ACC112 (cell line): Measurements from ENCODE around the gene TMEM164.
"Not testable (repeated sequence)": the region's sequence is repeated elsewhere in the genome, so short reads cannot be mapped to it uniquely, and the experiment has no call there.

Source experiments
- H2AFZ ChIP-seq: fragments of 200-600 bp; sonication (generic); one replicate; pipeline ENCODE4 v1.6.0; 2017; ENCODE audit warnings: antibody characterized with exemption, low read length; ENCODE audit not compliant: unreplicated experiment
- H3K27ac ChIP-seq: fragments of 200-600 bp; sonication (generic); 2 replicates; pipeline ENCODE4 v1.5.1; 2014; ENCODE audit warnings: low read depth, mild to moderate bottlenecking, antibody characterized with exemption, low read length, moderate library complexity
- H3K27me3 ChIP-seq: fragments of 200-600 bp; sonication (generic); 2 replicates; pipeline ENCODE4 v1.6.1; 2014; ENCODE audit warnings: mild to moderate bottlenecking, antibody characterized with exemption, low read length, moderate library complexity, mixed read lengths; ENCODE audit not compliant: insufficient read depth
- H3K36me3 ChIP-seq: fragments of 200-600 bp; sonication (generic); 2 replicates; pipeline ENCODE4 v1.6.1; 2016; ENCODE audit warnings: mild to moderate bottlenecking, antibody characterized with exemption, low read length, moderate library complexity, mixed read lengths; ENCODE audit not compliant: insufficient read depth
- H3K4me1 ChIP-seq: fragments of 200-600 bp; sonication (generic); one replicate; pipeline ENCODE4 v1.6.1; 2016; ENCODE audit warnings: low read length, mixed read lengths; ENCODE audit not compliant: insufficient read depth, unreplicated experiment, control insufficient read depth
- H3K4me3 ChIP-seq: fragments of 200-600 bp; sonication (generic); 2 replicates; pipeline ENCODE4 v1.5.1; 2014; ENCODE audit warnings: mild to moderate bottlenecking, low read depth, low read length
- H3K79me2 ChIP-seq: fragments of 200-600 bp; sonication (generic); one replicate; pipeline ENCODE4 v1.6.0; 2016; ENCODE audit warnings: low read length; ENCODE audit not compliant: control insufficient read depth, unreplicated experiment, insufficient read depth

TMEM164 gene

GRCh38 chrX:109985210-109985609, 17.7 kb upstream of the TMEM164 start:
- H3K36me3 ChIP-seq, H3K79me2 ChIP-seq, H3K4me3 ChIP-seq, H3K27me3 ChIP-seq, H3K27ac ChIP-seq, H2AFZ ChIP-seq, H3K4me1 ChIP-seq: not testable (repeated sequence)

DNA sequence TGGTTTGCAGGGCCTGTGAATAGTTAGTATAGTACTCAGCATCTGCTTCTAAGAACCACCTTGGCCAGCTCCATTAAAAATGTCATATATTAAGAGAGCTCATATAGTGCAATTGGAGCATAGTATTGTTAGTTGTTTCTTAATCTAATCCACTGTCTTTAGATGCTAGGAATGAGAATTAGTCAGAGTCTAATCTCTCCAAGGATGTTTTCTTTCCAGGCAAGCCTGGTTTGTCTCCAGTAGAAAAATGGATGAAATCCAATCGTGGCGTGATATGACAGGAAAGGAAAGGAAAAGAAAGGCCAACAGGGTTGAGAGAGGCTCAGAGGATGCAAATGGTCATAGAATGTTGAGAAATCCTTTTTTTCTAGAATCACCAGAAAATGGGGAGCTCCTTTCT, 15.0 kb upstream of the TMEM164 start:
- H3K4me3 ChIP-seq = no peak overlapping the region
- H3K79me2 ChIP-seq = no peaks in the 10 kb centered on the region
- no peak overlapping the region for H2AFZ ChIP-seq
- H3K4me1 ChIP-seq = no peaks in the 10 kb centered on the region
- H3K27ac ChIP-seq = no peak overlapping the region
- no peaks in the 10 kb centered on the region for H3K36me3 ChIP-seq
- no peaks in the 10 kb centered on the region for H3K27me3 ChIP-seq

GRCh38 chrX:109990582-109991276, 12.2 kb upstream of the TMEM164 start:
- no peak overlapping the region for H3K4me3 ChIP-seq
- no peaks in the 10 kb centered on the region for H3K36me3 ChIP-seq
- H3K27ac ChIP-seq = no peak overlapping the region
- no peaks in the 10 kb centered on the region for H3K79me2 ChIP-seq
- H3K4me1 ChIP-seq = no peaks in the 10 kb centered on the region
- H2AFZ ChIP-seq = no peak overlapping the region
- H3K27me3 ChIP-seq = no peaks in the 10 kb centered on the region

DNA sequence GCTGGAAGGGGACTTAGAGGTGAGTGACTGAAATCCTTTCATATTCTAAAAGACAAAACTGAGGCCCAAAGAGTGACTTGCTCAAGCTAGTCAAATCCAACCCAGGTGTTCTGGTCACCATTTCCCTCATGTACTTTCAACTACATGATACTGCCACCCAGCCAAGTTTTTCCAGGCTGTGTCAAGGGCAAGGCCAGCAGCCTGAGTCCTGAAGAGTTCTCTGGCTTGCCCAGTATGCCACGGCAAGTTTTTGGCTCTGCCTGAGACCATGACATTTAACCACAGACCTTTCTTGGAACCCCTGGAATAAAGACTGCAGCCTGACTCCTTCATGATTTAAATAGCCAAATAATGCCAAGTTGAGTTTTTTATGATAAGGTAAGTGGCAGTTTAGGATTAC, 10.7 kb upstream of the TMEM164 start:
- Histone ChIP-seq H3K36me3 (no peaks in the 10 kb centered on the region), H3K27ac (no peak overlapping the region), H2AFZ (no peak overlapping the region), H3K4me3 (no peak overlapping the region), H3K79me2 (no peaks in the 10 kb centered on the region), H3K27me3 (no peaks in the 10 kb centered on the region), H3K4me1 (no peaks in the 10 kb centered on the region)

GRCh38 chrX:109995155-109995554, 7.8 kb upstream of the TMEM164 start:
- Histone ChIP-seq H3K36me3 (no peaks in the 10 kb centered on the region), H3K4me1 (no peaks in the 10 kb centered on the region), H3K27ac (no peak overlapping the region), H3K79me2 (no peaks in the 10 kb centered on the region), H3K27me3 (no peaks in the 10 kb centered on the region), H2AFZ (no peak overlapping the region), H3K4me3 (no peak overlapping the region)

- Histone ChIP-seq H3K36me3 (no peaks in the 10 kb centered on the region), H3K4me3 (no peak overlapping the region), H3K4me1 (no peaks in the 10 kb centered on the region), H3K79me2 (no peaks in the 10 kb centered on the region), H3K27me3 (no peaks in the 10 kb centered on the region), H2AFZ (no peak overlapping the region), H3K27ac (no peak overlapping the region)
Observed at GRCh38 chrX:109997786-109998452, 5.0 kb upstream of the TMEM164 start.

- no peaks in the 10 kb centered on the region for H3K4me1 ChIP-seq
- no peak overlapping the region for H3K4me3 ChIP-seq
- no peaks in the 10 kb centered on the region for H3K36me3 ChIP-seq
- H3K79me2 ChIP-seq = peaks cover 2% of the 10 kb centered on the region
- no peaks in the 10 kb centered on the region for H3K27me3 ChIP-seq
- no peak overlapping the region for H3K27ac ChIP-seq
- no peak overlapping the region for H2AFZ ChIP-seq
Observed at GRCh38 chrX:110000000-110000399, 2.9 kb upstream of the TMEM164 start.

DNA sequence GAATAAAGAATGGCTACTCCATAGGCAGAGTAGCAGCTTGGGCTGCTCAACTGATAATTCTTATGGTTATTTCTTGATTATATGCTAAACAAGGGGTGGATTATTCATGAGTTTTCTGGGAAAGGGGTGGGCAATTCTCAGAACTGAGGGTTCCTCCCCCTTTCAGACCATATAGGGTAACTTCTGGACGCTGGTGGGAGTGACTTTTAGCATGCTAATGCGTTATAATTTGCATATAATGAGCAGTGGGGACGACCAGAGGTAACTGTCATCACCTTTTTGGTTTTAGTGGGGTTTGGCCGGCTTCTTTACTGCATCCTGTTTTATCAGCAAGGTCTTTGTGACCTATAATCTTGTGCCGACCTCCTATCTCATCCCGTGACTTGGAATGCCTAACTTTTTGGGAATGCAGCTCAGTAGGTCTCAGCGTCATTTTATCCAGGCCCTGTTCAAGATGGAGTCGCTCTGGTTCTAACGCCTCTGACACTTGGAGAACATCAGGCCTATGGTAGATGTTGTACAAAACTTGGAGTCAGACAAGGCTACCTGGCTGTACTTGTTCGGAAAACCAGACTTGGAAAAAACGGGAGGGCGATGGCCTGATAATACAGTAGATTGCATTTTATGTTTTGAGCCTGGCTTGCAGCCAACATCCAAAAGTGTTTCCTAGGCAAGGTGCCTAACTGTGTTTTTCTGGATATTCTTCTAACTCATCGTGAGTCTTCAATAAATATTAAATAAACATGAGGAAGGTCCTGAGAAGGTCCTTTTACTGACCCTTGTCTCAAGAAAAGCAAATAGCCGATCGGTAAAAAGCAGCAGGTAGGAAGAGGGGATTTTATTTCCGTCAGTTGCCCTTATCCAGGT, 1.8 kb upstream of the TMEM164 start:
- H2AFZ ChIP-seq = no peak overlapping the region
- H3K79me2 ChIP-seq = peaks cover 7% of the 10 kb centered on the region
- H3K36me3 ChIP-seq = no peaks in the 10 kb centered on the region
- H3K27me3 ChIP-seq = no peaks in the 10 kb centered on the region
- no peak overlapping the region for H3K27ac ChIP-seq
- no peak overlapping the region for H3K4me3 ChIP-seq
- H3K4me1 ChIP-seq = peaks cover 5% of the 10 kb centered on the region

DNA sequence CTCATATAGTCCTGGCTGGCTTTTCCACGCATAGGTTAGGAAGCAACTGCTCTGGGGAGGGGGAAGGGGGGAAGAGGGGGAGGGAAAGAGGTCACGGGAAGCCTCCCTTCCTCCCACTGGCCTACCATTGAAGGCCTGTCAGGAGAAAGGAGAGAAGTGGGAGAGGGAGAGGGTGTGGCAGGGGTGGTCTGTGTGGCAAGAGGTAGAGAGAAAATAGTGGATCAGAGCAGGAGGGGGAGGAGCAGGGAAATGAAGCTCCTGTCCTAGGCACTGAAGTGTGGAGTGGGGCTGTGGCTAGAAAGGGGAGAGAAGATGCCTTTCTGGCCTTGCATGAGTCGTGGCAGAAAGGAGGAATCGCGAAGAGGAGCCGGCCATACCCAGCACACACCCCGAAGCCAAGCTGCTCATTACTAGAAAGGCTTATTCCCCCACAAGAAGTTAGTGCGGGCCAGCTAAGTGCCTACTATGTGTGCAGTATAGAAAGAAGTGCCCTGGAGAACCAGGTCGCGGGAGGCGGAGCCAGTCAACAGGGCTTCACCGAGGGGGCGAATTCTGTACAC, 1.1 kb upstream of the TMEM164 start:
- H3K36me3 ChIP-seq = no peaks in the 10 kb centered on the region
- no peaks in the 10 kb centered on the region for H3K27me3 ChIP-seq
- H3K79me2 ChIP-seq = peaks cover 7% of the 10 kb centered on the region
- H3K27ac ChIP-seq = no peak overlapping the region
- peak overlapping the region; percentile 73 for H2AFZ ChIP-seq
- H3K4me1 ChIP-seq = peaks cover 12% of the 10 kb centered on the region
- H3K4me3 ChIP-seq = peak overlapping the region; percentile 93

DNA sequence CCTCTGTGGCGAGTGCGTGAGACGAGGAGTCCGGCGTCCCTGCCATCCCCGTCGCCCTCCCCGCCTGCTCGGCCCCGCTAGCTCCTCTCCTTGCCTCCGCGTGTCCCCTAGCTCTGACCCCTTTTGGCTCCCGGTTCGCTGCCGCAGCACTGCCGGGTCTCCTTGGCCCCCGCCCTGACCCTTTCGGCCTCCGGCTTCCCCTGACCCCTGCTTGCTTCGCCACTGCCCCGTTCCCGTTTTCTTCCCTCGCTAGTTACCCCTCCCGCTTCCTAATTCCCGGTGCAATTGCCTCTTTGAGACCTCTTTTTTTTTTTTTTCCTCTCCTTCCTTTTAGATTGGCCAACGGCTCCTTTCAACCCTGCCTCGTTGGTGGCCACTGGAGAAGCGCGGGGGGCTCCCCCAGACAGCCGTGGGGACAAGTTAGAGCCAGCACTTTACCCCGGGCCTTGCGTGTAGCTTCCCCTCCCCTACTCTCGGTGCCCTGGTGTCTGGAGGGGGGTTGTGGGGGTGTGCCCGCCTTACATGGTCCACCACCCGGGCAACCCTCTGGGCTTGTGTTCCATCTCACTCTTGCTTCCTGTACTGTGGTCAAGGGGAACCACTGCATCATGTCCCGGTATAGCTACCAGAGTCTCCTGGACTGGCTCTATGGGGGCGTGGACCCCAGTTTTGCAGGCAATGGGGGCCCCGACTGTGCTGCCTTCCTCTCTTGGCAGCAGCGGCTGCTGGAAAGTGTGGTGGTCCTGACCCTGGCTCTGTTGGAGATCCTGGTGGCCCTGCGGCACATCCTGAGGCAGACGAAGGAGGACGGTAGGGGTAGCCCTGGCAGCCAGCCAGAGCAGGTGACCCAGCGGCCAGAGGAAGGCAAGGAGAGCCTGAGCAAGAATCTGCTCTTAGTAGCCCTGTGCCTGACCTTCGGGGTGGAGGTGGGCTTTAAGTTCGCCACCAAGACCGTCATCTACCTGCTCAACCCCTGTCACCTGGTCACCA, 548 bp downstream of the TMEM164 start:
- peaks cover 18% of the 10 kb centered on the region for H3K79me2 ChIP-seq
- peak overlapping the region; percentile 85 for H2AFZ ChIP-seq
- peak overlapping the region; percentile 93 for H3K4me3 ChIP-seq
- H3K27ac ChIP-seq = no peak overlapping the region
- H3K27me3 ChIP-seq = no peaks in the 10 kb centered on the region
- peaks cover 17% of the 10 kb centered on the region for H3K4me1 ChIP-seq
- no peaks in the 10 kb centered on the region for H3K36me3 ChIP-seq
